GM21786 (cell line): ENCODE data around the gene KCNJ15.

ENCODE experiments used
- ATAC-seq: cut with Tn5 transposase; IDR thresholded peaks from one replicate; pipeline ENCODE4 v1.9.1; 2021; ENCODE audit not compliant: unreplicated experiment

KCNJ15 gene

GRCh38 chr21:38325216-38325615 lies 68.4 kb downstream of the KCNJ15 start:
- no peak for ATAC-seq

GRCh38 chr21:38325731-38326420 lies 69.1 kb downstream of the KCNJ15 start:
- no peak for ATAC-seq

GRCh38 chr21:38326429-38326828 lies 69.6 kb downstream of the KCNJ15 start:
- no peak for ATAC-seq

GRCh38 chr21:38326899-38327298 lies 70.1 kb downstream of the KCNJ15 start:
- no peak for ATAC-seq

- ATAC-seq: no peak
Measured at GRCh38 chr21:38327984-38328383, 71.2 kb downstream of the KCNJ15 start.

- no peak for ATAC-seq
Measured at GRCh38 chr21:38329162-38329561, 72.4 kb downstream of the KCNJ15 start.

GRCh38 chr21:38330666-38331065 lies 73.9 kb downstream of the KCNJ15 start:
- ATAC-seq: no peak

GRCh38 chr21:38333301-38334272 lies 76.8 kb downstream of the KCNJ15 start:
- ATAC-seq: no peak

- ATAC-seq: no peak
Measured at GRCh38 chr21:38334866-38335265, 78.1 kb downstream of the KCNJ15 start.

GRCh38 chr21:38337793-38338192 lies 81.0 kb downstream of the KCNJ15 start:
- no peak for ATAC-seq

- ATAC-seq: no peak
Measured at GRCh38 chr21:38340131-38340530, 83.3 kb downstream of the KCNJ15 start.

GRCh38 chr21:38341546-38342012 lies 84.8 kb downstream of the KCNJ15 start:
- no peak for ATAC-seq

- no peak for ATAC-seq
Measured at GRCh38 chr21:38342739-38343138, 85.9 kb downstream of the KCNJ15 start.

- ATAC-seq: no peak
Measured at GRCh38 chr21:38343691-38344090, 86.9 kb downstream of the KCNJ15 start.

GRCh38 chr21:38346286-38346685 lies 89.5 kb downstream of the KCNJ15 start:
- ATAC-seq: no peak

- no peak for ATAC-seq
Measured at GRCh38 chr21:38349111-38349746, 92.4 kb downstream of the KCNJ15 start.

GRCh38 chr21:38349977-38350376 lies 93.2 kb downstream of the KCNJ15 start:
- ATAC-seq: no peak

- no peak for ATAC-seq
Measured at GRCh38 chr21:38350684-38351083, 93.9 kb downstream of the KCNJ15 start.

- no peak for ATAC-seq
Measured at GRCh38 chr21:38351176-38351959, 94.6 kb downstream of the KCNJ15 start.

- ATAC-seq: no peak
Measured at GRCh38 chr21:38351961-38352521, 95.2 kb downstream of the KCNJ15 start.
